IPS DF 6.9 (cell line): ENCODE results near the gene MIGA1.
"Not testable (repeated sequence)": the region's sequence is repeated elsewhere in the genome, so short reads cannot be mapped to it uniquely, and the experiment has no call there.

ENCODE experiments used
- DNase-seq: peaks from one replicate; pipeline ENCODE4 v3.0.0-alpha.2; 2013; ENCODE audit warnings: low read depth, low spot score
- H3K27ac ChIP-seq: one replicate; pipeline ENCODE4 v1.5.1; 2013; ENCODE audit warnings: low read length, control low read depth
- H3K27me3 ChIP-seq: 2 replicates; pipeline ENCODE4 v1.6.1; 2013; ENCODE audit warnings: mild to moderate bottlenecking, low read length; ENCODE audit not compliant: control insufficient read depth, insufficient read depth
- H3K36me3 ChIP-seq: 2 replicates; pipeline ENCODE4 v1.6.1; 2013; ENCODE audit warnings: low read length; ENCODE audit not compliant: control insufficient read depth, insufficient read depth
- H3K4me1 ChIP-seq: 2 replicates; pipeline ENCODE4 v1.6.1; 2013; ENCODE audit warnings: low read length; ENCODE audit not compliant: control insufficient read depth, insufficient read depth
- H3K4me3 ChIP-seq: 2 replicates; pipeline ENCODE4 v1.5.1; 2013; ENCODE audit warnings: mild to moderate bottlenecking, low read length
- H3K9me3 ChIP-seq: 2 replicates; pipeline ENCODE4 v1.6.1; 2013; ENCODE audit warnings: low read length, inconsistent platforms; ENCODE audit not compliant: control insufficient read depth, insufficient read depth
- WGBS: extraction: QIAGEN DNeasy Blood & Tissue Kit; methylation state at CpG from one replicate; pipeline ENCODE4 v1.1.7; 2013; ENCODE audit warnings: mixed read lengths, missing lambda C conversion rate; ENCODE audit not compliant: insufficient read length, insufficient coverage; 5-methylcytosine and 5-hydroxymethylcytosine counted together

Gene MIGA1

DNA sequence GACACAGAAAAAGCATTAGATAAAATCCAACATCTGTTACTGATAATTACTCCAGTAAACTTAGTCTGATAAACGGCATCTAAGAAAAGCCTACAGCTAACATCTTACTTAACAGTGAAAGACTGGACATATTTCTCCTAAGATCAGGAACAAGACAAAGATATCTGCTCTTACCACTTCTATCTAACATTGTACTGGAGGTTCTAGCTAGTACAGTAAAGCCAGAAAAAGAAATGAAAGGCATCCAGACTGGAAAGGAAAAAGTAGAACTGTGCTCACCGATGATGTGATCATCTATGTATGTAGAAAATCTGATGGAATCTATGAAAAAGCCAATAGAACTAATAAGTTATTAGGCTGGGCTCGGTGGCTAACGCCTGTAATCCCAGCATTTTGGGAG is 130.7 kb downstream of the MIGA1 start:
- Histone ChIP-seq H3K9me3 (no peaks in the 10 kb centered on the region), H3K27me3 (no peaks in the 10 kb centered on the region), H3K36me3 (no peaks in the 10 kb centered on the region), H3K4me3 (no peak overlapping the region), H3K27ac (no peak overlapping the region), H3K4me1 (no peaks in the 10 kb centered on the region)
- whole genome bisulfite sequencing, result no CpG with 5 or more reads among the region's 4 CpGs
- DNase-seq, result no peak

DNA sequence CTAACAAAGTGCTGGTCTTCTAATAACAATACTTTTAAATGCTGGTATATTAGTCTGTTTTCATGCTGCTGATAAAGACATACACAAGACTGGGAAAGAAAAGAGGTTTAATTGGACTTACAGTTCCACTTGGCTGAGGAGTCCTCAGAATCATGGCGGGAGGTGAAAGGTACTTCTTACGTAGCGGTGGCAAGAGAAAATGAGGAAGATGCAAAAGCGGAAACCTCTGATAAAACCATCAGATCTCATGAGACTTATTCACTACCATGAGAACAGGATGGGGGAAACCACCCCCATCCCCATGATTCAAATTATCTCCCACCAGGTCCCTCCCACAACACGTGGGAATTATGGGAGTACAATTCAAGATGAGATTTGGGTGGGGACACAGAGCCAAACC is 139.5 kb downstream of the MIGA1 start:
- H3K4me1 ChIP-seq, H3K27me3 ChIP-seq, DNase-seq, H3K9me3 ChIP-seq, H3K36me3 ChIP-seq, H3K4me3 ChIP-seq, H3K27ac ChIP-seq: not testable (repeated sequence)
- no CpG with 5 or more reads among the region's 5 CpGs for WGBS

DNA sequence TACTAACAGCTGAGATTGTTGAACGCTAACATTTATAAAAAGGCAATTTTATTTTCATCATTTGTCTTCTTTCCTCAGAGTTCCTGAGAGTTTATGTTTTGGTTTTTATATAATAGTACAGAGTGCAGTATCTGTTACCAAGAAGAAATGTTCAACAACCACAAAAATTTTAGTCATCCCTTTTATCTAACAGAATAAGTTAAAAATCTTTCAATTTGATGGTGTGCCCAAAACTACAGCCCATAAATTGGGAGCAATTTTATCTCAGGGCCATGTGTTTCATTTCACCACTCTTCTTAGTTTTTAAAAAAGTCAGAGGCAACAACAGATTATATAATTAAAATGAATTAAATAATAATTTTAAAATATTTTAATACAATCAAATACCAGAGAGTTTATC is 146.1 kb downstream of the MIGA1 start:
- Histone ChIP-seq H3K27me3 (no peaks in the 10 kb centered on the region), H3K9me3 (no peaks in the 10 kb centered on the region), H3K4me1 (no peaks in the 10 kb centered on the region), H3K27ac (no peak overlapping the region), H3K36me3 (no peaks in the 10 kb centered on the region), H3K4me3 (no peak overlapping the region)
- no peak for DNase-seq
- WGBS, result no CpG with 5 or more reads among the region's 1 CpG

DNA sequence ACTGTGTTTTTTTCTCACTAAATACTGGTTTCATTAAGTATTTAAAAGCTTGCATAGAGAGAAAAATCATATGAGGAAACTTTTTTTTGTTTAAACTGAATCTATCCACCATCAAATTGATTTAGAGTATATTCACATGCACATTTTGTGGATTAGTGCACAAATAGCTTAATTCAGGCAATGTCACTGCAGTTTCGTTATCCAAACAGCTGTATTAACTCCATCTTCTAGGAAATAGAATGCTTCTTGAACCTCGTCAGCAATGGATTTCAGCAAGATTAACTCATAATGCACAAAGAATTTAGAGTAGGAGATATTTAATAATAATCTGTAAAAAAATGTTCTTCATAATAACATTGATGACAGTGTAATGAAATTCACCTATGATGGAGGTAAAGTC is 146.5 kb downstream of the MIGA1 start:
- no peaks in the 10 kb centered on the region for H3K27me3 ChIP-seq
- WGBS, result no CpG with 5 or more reads among the region's 2 CpGs
- no peak overlapping the region for H3K27ac ChIP-seq
- no peaks in the 10 kb centered on the region for H3K4me1 ChIP-seq
- no peak for DNase-seq
- H3K9me3 ChIP-seq, result no peaks in the 10 kb centered on the region
- no peak overlapping the region for H3K4me3 ChIP-seq
- H3K36me3 ChIP-seq, result no peaks in the 10 kb centered on the region

DNA sequence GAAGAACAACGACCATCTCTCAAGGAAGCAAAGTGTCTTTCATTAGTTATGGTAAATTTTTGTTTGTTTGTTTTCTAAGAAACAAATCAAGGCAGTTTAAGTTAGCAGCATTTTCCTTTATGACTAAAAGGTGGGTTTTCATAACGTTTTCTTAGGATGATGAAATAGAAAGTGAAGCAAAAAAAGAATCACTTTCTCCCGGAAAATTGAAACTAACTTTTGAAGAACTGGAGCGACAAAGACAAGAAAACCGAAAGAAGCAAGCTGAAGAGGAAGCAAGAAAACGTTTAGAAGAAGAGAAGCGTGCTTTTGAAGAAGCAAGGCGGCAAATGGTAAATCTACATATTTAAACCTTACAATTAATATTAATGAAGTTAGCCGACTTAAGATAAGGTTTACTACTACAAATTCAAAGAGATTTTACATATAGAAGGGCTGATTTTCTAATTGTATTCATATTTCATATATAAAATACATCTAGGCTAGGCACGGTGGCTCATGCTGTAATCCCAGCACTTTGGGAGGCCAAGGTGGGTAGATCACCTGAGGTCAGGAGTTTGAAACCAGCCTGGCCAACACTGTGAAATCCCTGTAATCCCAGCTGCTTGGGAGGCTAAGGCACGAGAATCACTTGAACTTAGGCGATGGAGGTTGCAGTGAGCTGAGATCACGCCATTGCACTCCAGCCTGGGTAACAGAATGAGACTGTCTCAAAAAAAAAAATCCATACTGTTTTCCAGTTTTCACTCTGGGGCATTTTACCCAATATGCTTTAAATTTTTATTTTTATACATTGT is 147.3 kb downstream of the MIGA1 start:
- DNase-seq, result no peak
- Histone ChIP-seq H3K9me3 (no peaks in the 10 kb centered on the region), H3K36me3 (no peaks in the 10 kb centered on the region), H3K27me3 (no peaks in the 10 kb centered on the region), H3K4me1 (no peaks in the 10 kb centered on the region), H3K27ac (no peak overlapping the region), H3K4me3 (no peak overlapping the region)
- WGBS, result no CpG with 5 or more reads among the region's 13 CpGs

DNA sequence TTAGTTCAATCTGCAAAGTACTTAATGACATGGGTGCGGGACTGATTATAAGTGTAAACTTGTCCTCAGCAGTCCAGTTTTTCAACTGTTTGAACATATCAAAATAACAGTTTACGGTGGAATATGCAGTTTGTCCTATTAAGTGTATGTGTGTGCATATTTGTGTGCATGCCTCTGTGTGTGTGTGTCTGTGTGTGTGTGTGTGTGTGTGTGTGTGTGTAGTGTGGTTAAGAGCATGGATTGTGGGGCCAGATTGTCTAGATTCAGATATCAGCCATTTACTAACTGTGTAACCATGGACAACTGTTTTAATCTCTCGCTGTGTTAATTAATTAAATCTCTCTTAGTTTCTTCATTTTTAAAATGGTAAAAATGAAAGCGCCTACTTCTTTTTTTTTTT is 148.0 kb downstream of the MIGA1 start:
- no peaks in the 10 kb centered on the region for H3K27me3 ChIP-seq
- no peaks in the 10 kb centered on the region for H3K9me3 ChIP-seq
- H3K27ac ChIP-seq, result no peak overlapping the region
- H3K36me3 ChIP-seq, result no peaks in the 10 kb centered on the region
- no CpG with 5 or more reads among the region's 4 CpGs for WGBS
- DNase-seq, result no peak
- no peaks in the 10 kb centered on the region for H3K4me1 ChIP-seq
- H3K4me3 ChIP-seq, result no peak overlapping the region
